ENCODE results near the gene LGALS7B. TPM values are rescaled to one million over a fixed set of nuclear protein-coding genes. Genes with fewer than 3 reads are reported as not detected.

LGALS7B gene
- total RNA-seq, 1 experiment from 2014 or later = 2.4 TPM

GRCh38 chr19:38793671-38794070, 4.7 kb downstream of the LGALS7B start:
- no peak for DNase-seq (ENCODE audit: low read depth, low spot score)
- ChIA-PET POLR2A (interaction anchor here (1.8 kb wide), 1 partner anchor 29 kb away, joined by 5 read pairs; no protein-coding TSS in a partner anchor), CTCF (no interaction called here), RAD21 (ENCODE audit: low non-redundant PET in 1 of 2, low total read pairs in 2 of 2, uncharacterized antibody in 2 of 2, unreplicated experiment in 2 of 2) (no interaction called here)
- no peak for ATAC-seq
- intact Hi-C loops (cut with micrococcal nuclease) = no loop called here
- no peak overlapping the region for H3K27ac ChIP-seq (ENCODE audit: low read depth, low read length)
- no peaks in the 10 kb centered on the region for H3K79me2 ChIP-seq (ENCODE audit: insufficient read depth, low read length)
- H3K9me3 ChIP-seq (ENCODE audit: control insufficient read depth in 1 of 2, insufficient read depth in 1 of 2, low read depth in 1 of 2, low read length in 2 of 2) = no peaks in the 10 kb centered on the region
- TF ChIP-seq EZH2phosphoT487 (IDR thresholded peaks at IDR 0.05; ENCODE audit: borderline replicate concordance) = no peak
- TF ChIP-seq, protein P1, sequence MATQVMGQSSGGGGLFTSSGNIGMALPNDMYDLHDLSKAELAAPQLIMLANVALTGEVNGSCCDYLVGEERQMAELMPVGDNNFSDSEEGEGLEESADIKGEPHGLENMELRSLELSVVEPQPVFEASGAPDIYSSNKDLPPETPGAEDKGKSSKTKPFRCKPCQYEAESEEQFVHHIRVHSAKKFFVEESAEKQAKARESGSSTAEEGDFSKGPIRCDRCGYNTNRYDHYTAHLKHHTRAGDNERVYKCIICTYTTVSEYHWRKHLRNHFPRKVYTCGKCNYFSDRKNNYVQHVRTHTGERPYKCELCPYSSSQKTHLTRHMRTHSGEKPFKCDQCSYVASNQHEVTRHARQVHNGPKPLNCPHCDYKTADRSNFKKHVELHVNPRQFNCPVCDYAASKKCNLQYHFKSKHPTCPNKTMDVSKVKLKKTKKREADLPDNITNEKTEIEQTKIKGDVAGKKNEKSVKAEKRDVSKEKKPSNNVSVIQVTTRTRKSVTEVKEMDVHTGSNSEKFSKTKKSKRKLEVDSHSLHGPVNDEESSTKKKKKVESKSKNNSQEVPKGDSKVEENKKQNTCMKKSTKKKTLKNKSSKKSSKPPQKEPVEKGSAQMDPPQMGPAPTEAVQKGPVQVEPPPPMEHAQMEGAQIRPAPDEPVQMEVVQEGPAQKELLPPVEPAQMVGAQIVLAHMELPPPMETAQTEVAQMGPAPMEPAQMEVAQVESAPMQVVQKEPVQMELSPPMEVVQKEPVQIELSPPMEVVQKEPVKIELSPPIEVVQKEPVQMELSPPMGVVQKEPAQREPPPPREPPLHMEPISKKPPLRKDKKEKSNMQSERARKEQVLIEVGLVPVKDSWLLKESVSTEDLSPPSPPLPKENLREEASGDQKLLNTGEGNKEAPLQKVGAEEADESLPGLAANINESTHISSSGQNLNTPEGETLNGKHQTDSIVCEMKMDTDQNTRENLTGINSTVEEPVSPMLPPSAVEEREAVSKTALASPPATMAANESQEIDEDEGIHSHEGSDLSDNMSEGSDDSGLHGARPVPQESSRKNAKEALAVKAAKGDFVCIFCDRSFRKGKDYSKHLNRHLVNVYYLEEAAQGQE (IDR thresholded peaks at IDR 0.05; ENCODE audit: low read depth) = no peak
- no peak overlapping the region for H3K4me2 ChIP-seq (ENCODE audit: low read length)
- no peaks in the 10 kb centered on the region for H3K9me2 ChIP-seq (ENCODE audit: insufficient read depth)
- H2AFZ ChIP-seq (ENCODE audit: low read depth, low read length, poor library complexity, severe bottlenecking) = no peak overlapping the region
- no peak overlapping the region for H3K4me3 ChIP-seq (replicated peaks in 1 of 2; ENCODE audit: low read depth in 1 of 2, low read length in 2 of 2)
- H4K20me1 ChIP-seq (ENCODE audit: insufficient read depth) = no peaks in the 10 kb centered on the region
- no TSS peak for BruUV-seq (replicated peaks)
- H3K9ac ChIP-seq (ENCODE audit: low read length) = no peak overlapping the region
- H3K27me3 ChIP-seq (ENCODE audit: insufficient read depth, low read length) = no peaks in the 10 kb centered on the region
- no peaks in the 10 kb centered on the region for H3K36me3 ChIP-seq (ENCODE audit: control insufficient read depth in 1 of 2, insufficient read depth in 2 of 2, low read length in 2 of 2)
- no peaks in the 10 kb centered on the region; a peak in 1 of 4 replicates for H3K4me1 ChIP-seq (ENCODE audit: control insufficient read depth in 1 of 2, insufficient read depth in 2 of 2, low read length in 2 of 2)

DNA sequence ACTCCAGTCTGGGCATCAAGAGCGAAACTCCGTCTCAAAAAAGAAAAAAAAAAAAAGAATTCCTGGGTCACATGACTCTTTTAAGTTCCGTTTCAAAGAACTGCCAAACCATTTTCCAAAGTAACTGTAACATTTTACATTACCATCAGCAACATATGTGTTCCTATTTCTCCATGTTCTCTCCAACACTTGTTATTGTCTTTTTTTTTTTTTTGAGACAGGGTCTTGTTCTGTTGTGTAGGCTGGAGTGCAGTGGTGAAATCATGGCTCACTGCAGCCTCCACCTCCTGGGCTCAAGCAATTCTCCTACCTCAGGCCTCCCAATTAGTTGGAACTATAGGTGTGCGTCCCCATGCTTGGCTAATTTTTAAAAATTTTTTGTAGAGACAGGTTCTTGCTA, 6.5 kb downstream of the LGALS7B start:
- Histone ChIP-seq H3K4me3 (replicated peaks in 1 of 2; ENCODE audit: low read depth in 1 of 2, low read length in 2 of 2) (no peak overlapping the region), H3K9ac (ENCODE audit: low read length) (no peak overlapping the region), H4K20me1 (ENCODE audit: insufficient read depth) (no peaks in the 10 kb centered on the region), H2AFZ (ENCODE audit: low read depth, low read length, poor library complexity, severe bottlenecking) (no peak overlapping the region), H3K36me3 (ENCODE audit: control insufficient read depth in 1 of 2, insufficient read depth in 2 of 2, low read length in 2 of 2) (no peaks in the 10 kb centered on the region), H3K79me2 (ENCODE audit: insufficient read depth, low read length) (no peaks in the 10 kb centered on the region), H3K27me3 (ENCODE audit: insufficient read depth, low read length) (no peaks in the 10 kb centered on the region), H3K4me2 (ENCODE audit: low read length) (no peak overlapping the region), H3K9me2 (ENCODE audit: insufficient read depth) (no peaks in the 10 kb centered on the region), H3K27ac (ENCODE audit: low read depth, low read length) (no peak overlapping the region), H3K4me1 (ENCODE audit: control insufficient read depth in 1 of 2, insufficient read depth in 2 of 2, low read length in 2 of 2) (peaks cover 0 to 3% of the 10 kb centered on the region in 2 experiments; a peak in 1 of 4 replicates), H3K9me3 (ENCODE audit: control insufficient read depth in 1 of 2, insufficient read depth in 1 of 2, low read depth in 1 of 2, low read length in 2 of 2) (no peaks in the 10 kb centered on the region)
- intact Hi-C loops (cut with micrococcal nuclease) = no loop called here
- POLR2A ChIA-PET = interaction anchor here (0.6 kb wide), 1 partner anchor 491 kb away, joined by 5 read pairs; no protein-coding TSS in a partner anchor
- ATAC-seq = no peak
- RAD21 ChIA-PET (ENCODE audit: low non-redundant PET in 1 of 2, low total read pairs in 2 of 2, uncharacterized antibody in 2 of 2, unreplicated experiment in 2 of 2) = no interaction called here
- BruUV-seq (replicated peaks) = no TSS peak
- no peak for TF ChIP-seq SIN3A (IDR thresholded peaks at IDR 0.05; ENCODE audit: low read depth)
- TF ChIP-seq ZNF274 (IDR thresholded peaks at IDR 0.05; ENCODE audit: low read depth, low read length) = no peak
- TF ChIP-seq, protein P2, sequence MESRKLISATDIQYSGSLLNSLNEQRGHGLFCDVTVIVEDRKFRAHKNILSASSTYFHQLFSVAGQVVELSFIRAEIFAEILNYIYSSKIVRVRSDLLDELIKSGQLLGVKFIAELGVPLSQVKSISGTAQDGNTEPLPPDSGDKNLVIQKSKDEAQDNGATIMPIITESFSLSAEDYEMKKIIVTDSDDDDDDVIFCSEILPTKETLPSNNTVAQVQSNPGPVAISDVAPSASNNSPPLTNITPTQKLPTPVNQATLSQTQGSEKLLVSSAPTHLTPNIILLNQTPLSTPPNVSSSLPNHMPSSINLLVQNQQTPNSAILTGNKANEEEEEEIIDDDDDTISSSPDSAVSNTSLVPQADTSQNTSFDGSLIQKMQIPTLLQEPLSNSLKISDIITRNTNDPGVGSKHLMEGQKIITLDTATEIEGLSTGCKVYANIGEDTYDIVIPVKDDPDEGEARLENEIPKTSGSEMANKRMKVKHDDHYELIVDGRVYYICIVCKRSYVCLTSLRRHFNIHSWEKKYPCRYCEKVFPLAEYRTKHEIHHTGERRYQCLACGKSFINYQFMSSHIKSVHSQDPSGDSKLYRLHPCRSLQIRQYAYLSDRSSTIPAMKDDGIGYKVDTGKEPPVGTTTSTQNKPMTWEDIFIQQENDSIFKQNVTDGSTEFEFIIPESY (IDR thresholded peaks at IDR 0.05; ENCODE audit: extremely low read depth, insufficient replicate concordance, low read length) = no peak
- TF ChIP-seq ZFX (IDR thresholded peaks at IDR 0.05) = no peak
- no peak for TF ChIP-seq SP1 (IDR thresholded peaks at IDR 0.05; ENCODE audit: low read depth)
- no peak for TF ChIP-seq TCF7L2 (IDR thresholded peaks at IDR 0.05; ENCODE audit: borderline replicate concordance, extremely low read depth, insufficient read depth, insufficient read length)
- DNase-seq (ENCODE audit: low read depth, low spot score) = no peak
- CTCF ChIA-PET = no interaction called here
